Thyroid gland (tissue), 4 donors: ENCODE measurements around the gene INPP5D. TPM values are rescaled to one million over a fixed set of nuclear protein-coding genes. Genes with fewer than 3 reads are reported as not detected.

ENCODE experiments used
- DNase-seq, 2 donors: peaks; one replicate each; pipeline ENCODE4 v3.0.0-alpha.2; 2019
- H3K27ac ChIP-seq, 3 donors: fragments of 200-600 bp; sonication (generic); 1 replicate in 2 of 3; 2 replicates in 1 of 3; pipeline ENCODE4 v1.5.1; 2016 to 2019; ENCODE audit warnings: mild to moderate bottlenecking in 1 of 3, moderate library complexity in 1 of 3
- H3K27me3 ChIP-seq: fragments of 200-600 bp; sonication (generic); one replicate; pipeline ENCODE4 v1.5.1; 2019
- H3K36me3 ChIP-seq, 2 donors: fragments of 200-600 bp; sonication (generic); one replicate each; pipeline ENCODE4 v1.5.1; 2016 to 2019
- H3K4me1 ChIP-seq, 2 donors: fragments of 200-600 bp; sonication (generic); one replicate each; pipeline ENCODE4 v1.5.1; 2017 to 2019
- H3K4me3 ChIP-seq, 3 donors: fragments of 200-600 bp; sonication (generic); replicated peaks in 1 of 3; 1 replicate in 2 of 3; 2 replicates in 1 of 3; pipeline ENCODE4 v1.5.1; 2016; ENCODE audit warnings: mild to moderate bottlenecking in 1 of 3
- H3K9me3 ChIP-seq: fragments of 200-600 bp; sonication (generic); one replicate; pipeline ENCODE4 v1.5.1; 2017
- POLR2A ChIP-seq, 2 donors: fragments of 450-650 bp; IDR thresholded peaks; one replicate each; pipeline ENCODE4 v1.6.1; 2017; ENCODE audit warnings: antibody characterized with exemption in 2 of 2, mild to moderate bottlenecking in 2 of 2, moderate library complexity in 1 of 2
- WGBS, 2 donors: methylation state at CpG; one replicate each; pipeline ENCODE4 v1.1.5; 2017; 5-methylcytosine and 5-hydroxymethylcytosine counted together
- intact Hi-C: fragments of 100-400 bp; cut with DNase I; formaldehyde crosslinking; loops from one replicate; pipeline ENCODE4 v1.15.1; 2023
- total RNA-seq, 4 donors: library from RNA; depleted of rRNA; stranded (reverse); fragments of >200 nt; gene quantifications; one replicate each; pipeline ENCODE4 v1.2.3, GENCODE V29; 2016
- TF ChIP-seq, protein P1 (sequence below), 6 experiments: fragments of 200-600 bp in 3 of 6; fragments of 450-650 bp in 3 of 6; sonication (generic) in 3 of 6; IDR thresholded peaks; one replicate each; pipeline ENCODE4 v1.5.1; 2016 to 2019; ENCODE audit warnings: antibody characterized with exemption in 6 of 6, mild to moderate bottlenecking in 2 of 6, inconsistent platforms in 1 of 6, moderate library complexity in 1 of 6

Gene INPP5D
- total RNA-seq, 4 donors from 2014 or later, result 7.1 to 13.4 (median 10.5) TPM

DNA sequence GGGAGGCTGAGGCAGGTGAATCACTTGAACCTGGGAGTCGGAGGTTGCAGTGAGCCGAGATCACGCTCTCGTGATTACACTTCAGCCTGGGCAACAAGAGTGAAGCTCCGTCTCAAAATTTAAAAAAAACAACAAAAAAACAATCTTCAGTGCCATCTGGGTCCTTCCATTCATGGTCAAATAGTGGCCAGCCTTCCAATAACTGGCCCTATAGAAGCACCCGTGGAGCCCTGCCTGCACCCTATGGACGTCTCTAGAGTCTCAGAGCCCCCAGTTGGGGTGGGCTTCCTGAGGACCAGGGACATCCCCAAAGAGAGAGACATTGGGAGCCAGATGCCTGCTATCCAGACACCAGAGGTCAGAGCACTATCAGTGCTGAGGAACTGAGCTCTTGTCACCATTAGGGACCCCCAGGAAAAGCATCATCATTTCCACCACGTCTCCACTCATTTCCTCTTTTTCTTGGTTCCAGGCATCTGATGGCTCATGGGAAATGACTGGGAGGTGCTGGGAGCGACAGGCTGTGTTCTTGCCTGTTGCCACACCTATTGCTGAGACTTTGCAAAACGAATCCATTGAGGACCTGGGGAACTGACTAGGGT lies 18.3 kb upstream of the INPP5D start:
- no peak for DNase-seq
- Histone ChIP-seq H3K36me3 (no peaks in the 10 kb centered on the region), H3K27me3 (no peaks in the 10 kb centered on the region), H3K4me1 (no peaks in the 10 kb centered on the region), H3K27ac (no peak overlapping the region), H3K9me3 (no peaks in the 10 kb centered on the region), H3K4me3 (no peak overlapping the region)
- WGBS, 2 donors, result 80 to 84% methylated on average over 10 of the region's 10 CpGs
- TF ChIP-seq, protein P1, sequence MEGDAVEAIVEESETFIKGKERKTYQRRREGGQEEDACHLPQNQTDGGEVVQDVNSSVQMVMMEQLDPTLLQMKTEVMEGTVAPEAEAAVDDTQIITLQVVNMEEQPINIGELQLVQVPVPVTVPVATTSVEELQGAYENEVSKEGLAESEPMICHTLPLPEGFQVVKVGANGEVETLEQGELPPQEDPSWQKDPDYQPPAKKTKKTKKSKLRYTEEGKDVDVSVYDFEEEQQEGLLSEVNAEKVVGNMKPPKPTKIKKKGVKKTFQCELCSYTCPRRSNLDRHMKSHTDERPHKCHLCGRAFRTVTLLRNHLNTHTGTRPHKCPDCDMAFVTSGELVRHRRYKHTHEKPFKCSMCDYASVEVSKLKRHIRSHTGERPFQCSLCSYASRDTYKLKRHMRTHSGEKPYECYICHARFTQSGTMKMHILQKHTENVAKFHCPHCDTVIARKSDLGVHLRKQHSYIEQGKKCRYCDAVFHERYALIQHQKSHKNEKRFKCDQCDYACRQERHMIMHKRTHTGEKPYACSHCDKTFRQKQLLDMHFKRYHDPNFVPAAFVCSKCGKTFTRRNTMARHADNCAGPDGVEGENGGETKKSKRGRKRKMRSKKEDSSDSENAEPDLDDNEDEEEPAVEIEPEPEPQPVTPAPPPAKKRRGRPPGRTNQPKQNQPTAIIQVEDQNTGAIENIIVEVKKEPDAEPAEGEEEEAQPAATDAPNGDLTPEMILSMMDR (IDR thresholded peaks at IDR 0.05), result no peak
- no peak for TF ChIP-seq POLR2A (IDR thresholded peaks at IDR 0.05)
- intact Hi-C loops, result no loop called here

DNA sequence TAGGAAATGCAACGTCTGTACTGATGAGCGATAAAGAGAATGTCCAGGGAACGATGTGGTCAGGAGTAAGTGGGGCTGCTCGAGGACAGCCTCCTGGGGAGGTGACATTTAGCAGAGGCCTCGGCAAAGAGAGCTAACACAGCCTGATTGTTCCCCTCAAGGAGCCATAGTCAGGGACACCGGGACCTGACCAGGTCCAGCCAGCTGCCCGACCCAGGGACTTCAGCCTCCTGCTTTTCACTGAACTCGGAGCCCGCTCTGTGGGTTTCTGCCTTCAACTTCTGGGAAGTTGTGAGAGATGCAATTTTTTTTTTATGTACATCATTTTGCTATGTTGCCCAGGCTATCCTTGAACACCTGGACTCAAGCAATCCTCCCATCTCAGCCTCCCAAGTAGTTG lies 17.6 kb upstream of the INPP5D start:
- intact Hi-C loops, result no loop called here
- DNase-seq, result no peak
- H3K27me3 ChIP-seq, result no peaks in the 10 kb centered on the region
- TF ChIP-seq POLR2A (IDR thresholded peaks at IDR 0.05), result no peak
- TF ChIP-seq, protein P1 (IDR thresholded peaks at IDR 0.05), result no peak
- H3K9me3 ChIP-seq, result no peaks in the 10 kb centered on the region
- H3K4me1 ChIP-seq, result no peaks in the 10 kb centered on the region
- no peak overlapping the region for H3K27ac ChIP-seq
- no peaks in the 10 kb centered on the region for H3K36me3 ChIP-seq
- H3K4me3 ChIP-seq, result no peak overlapping the region
- WGBS, 2 donors, result 89 to 90% methylated on average over 9 of the region's 9 CpGs

- H3K27ac ChIP-seq, result no peak overlapping the region
- WGBS, 2 donors, result 83 to 89% methylated on average over 9 of the region's 9 CpGs
- no peaks in the 10 kb centered on the region for H3K36me3 ChIP-seq
Observed at GRCh38 chr2:233044974-233045605, 15.1 kb upstream of the INPP5D start.

GRCh38 chr2:233047206-233047605 lies 12.9 kb upstream of the INPP5D start:
- DNase-seq, result no peak
- Histone ChIP-seq H3K27ac (no peak overlapping the region), H3K36me3 (no peaks in the 10 kb centered on the region), H3K4me3 (no peak overlapping the region), H3K4me1 (peaks cover 0 to 5% of the 10 kb centered on the region in 2 donors), H3K27me3 (no peaks in the 10 kb centered on the region), H3K9me3 (no peaks in the 10 kb centered on the region)
- intact Hi-C loops, result no loop called here
- no peak for TF ChIP-seq POLR2A (IDR thresholded peaks at IDR 0.05)
- TF ChIP-seq, protein P1 (IDR thresholded peaks at IDR 0.05), result no peak
- 92 to 98% methylated on average over 3 of the region's 3 CpGs for WGBS, 2 donors

More at GRCh38 chr2:233044974-233045605, 15.1 kb upstream of the INPP5D start:
- H3K27me3 ChIP-seq, result no peaks in the 10 kb centered on the region
- no peak for DNase-seq
- no peak overlapping the region for H3K4me3 ChIP-seq
- no peaks in the 10 kb centered on the region for H3K4me1 ChIP-seq
- no peaks in the 10 kb centered on the region for H3K9me3 ChIP-seq
- TF ChIP-seq, protein P1 (IDR thresholded peaks at IDR 0.05), result no peak
- no peak for TF ChIP-seq POLR2A (IDR thresholded peaks at IDR 0.05)
- intact Hi-C loops, result no loop called here

- Histone ChIP-seq H3K36me3 (no peaks in the 10 kb centered on the region), H3K4me3 (no peak overlapping the region), H3K4me1 (peaks cover 0 to 5% of the 10 kb centered on the region in 2 donors), H3K27ac (no peak overlapping the region), H3K9me3 (no peaks in the 10 kb centered on the region), H3K27me3 (no peaks in the 10 kb centered on the region)
- intact Hi-C loops, result no loop called here
- TF ChIP-seq, protein P1 (IDR thresholded peaks at IDR 0.05), result no peak
- TF ChIP-seq POLR2A (IDR thresholded peaks at IDR 0.05), result no peak
- 73 to 79% methylated on average over 9 of the region's 9 CpGs for WGBS, 2 donors
- DNase-seq, result no peak
Observed at GRCh38 chr2:233047667-233048066, 12.5 kb upstream of the INPP5D start.
